Endothelial cell of umbilical vein (primary cell): ENCODE results near the gene FRK. TPM values are rescaled to one million over a fixed set of nuclear protein-coding genes. Genes with fewer than 3 reads are reported as not detected.

Experiments
- BruUV-seq: library from RNA; stranded (reverse); fragments of 400-500 nt; replicated peaks from 2 replicates; lab custom pipeline; 2021; lab: Mats Ljungman, UMichigan
- CTCF ChIA-PET: fragments of 300-600, 350-600 bp; sonication (Branson Sonifier 250); formaldehyde crosslinking; loops from one replicate; lab custom pipeline; 2021; ENCODE audit warnings: antibody characterized with exemption, inconsistent platforms; lab: Charles Lee
- POLR2A ChIA-PET: fragments of 300-600, 350-600 bp; sonication (Branson Sonifier 250); formaldehyde crosslinking; loops from one replicate; lab custom pipeline; 2021; ENCODE audit warnings: antibody characterized with exemption, inconsistent platforms; lab: Charles Lee
- DNase-seq: peaks from one replicate; pipeline ENCODE4 v3.0.0-alpha.2; 2011; ENCODE audit warnings: low read depth, low spot score
- FAIRE-seq: peaks from 2 replicates; lab custom pipeline; 2011; peaks lifted over from hg19 to GRCh38; lab: Jason Lieb, UNC
- H2AFZ ChIP-seq: 2 replicates; pipeline ENCODE4 v1.6.0; 2012; ENCODE audit warnings: low read depth, low read length, control low read depth, inconsistent platforms
- H3K27ac ChIP-seq: 2 replicates; pipeline ENCODE4 v1.5.1; 2011; ENCODE audit warnings: low read depth, mild to moderate bottlenecking, control low read depth, low read length, moderate library complexity; ENCODE audit not compliant: insufficient read depth
- H3K27me3 ChIP-seq, 2 experiments: 2 replicates each; pipeline versions ENCODE4 v1.6.0 to v1.6.1; 2011; ENCODE audit warnings: low read length in 2 of 2, mixed read lengths in 1 of 2; ENCODE audit not compliant: control insufficient read depth in 2 of 2, insufficient read depth in 2 of 2
- H3K36me3 ChIP-seq, 2 experiments: 2 replicates in 1 of 2; 3 replicates in 1 of 2; pipeline ENCODE4 v1.5.1; 2011; ENCODE audit warnings: low read length in 2 of 2, mild to moderate bottlenecking in 1 of 2, moderate library complexity in 1 of 2; ENCODE audit not compliant: control insufficient read depth in 2 of 2, insufficient read depth in 2 of 2; ENCODE audit errors: extremely low read depth in 1 of 2
- H3K4me1 ChIP-seq: 3 replicates; pipeline ENCODE4 v1.5.1; 2011; ENCODE audit warnings: mild to moderate bottlenecking, low read length; ENCODE audit not compliant: control insufficient read depth, insufficient read depth; ENCODE audit errors: extremely low read depth
- H3K4me2 ChIP-seq: 2 replicates; pipeline ENCODE4 v1.6.1; 2011; ENCODE audit warnings: low read length, control low read depth, mixed read lengths; ENCODE audit not compliant: insufficient read depth
- H3K4me3 ChIP-seq, 3 experiments: fragments of 200-600 bp in 1 of 3; sonication (generic), shearing (Covaris generic) in 1 of 3; replicated peaks in 1 of 3; 2 replicates each; pipeline ENCODE4 v1.5.1; 2011 to 2016; ENCODE audit warnings: control low read depth in 3 of 3, low read length in 3 of 3, mild to moderate bottlenecking in 2 of 3, inconsistent platforms in 1 of 3, low read depth in 1 of 3, moderate library complexity in 1 of 3; ENCODE audit not compliant: insufficient read depth in 1 of 3
- H3K79me2 ChIP-seq: 2 replicates; pipeline ENCODE4 v1.6.0; 2012; ENCODE audit warnings: low read length, inconsistent platforms; ENCODE audit not compliant: control insufficient read depth, insufficient read depth
- H3K9ac ChIP-seq: replicated peaks from 2 replicates; pipeline ENCODE3; 2011; ENCODE audit warnings: low read length, control low read depth; ENCODE audit not compliant: insufficient read depth; ENCODE audit errors: extremely low read depth
- H3K9me1 ChIP-seq: replicated peaks from 3 replicates; pipeline ENCODE4 v1.6.0; 2011; ENCODE audit warnings: mild to moderate bottlenecking, low read length; ENCODE audit not compliant: control insufficient read depth, insufficient read depth; ENCODE audit errors: extremely low read depth
- H3K9me3 ChIP-seq: replicated peaks from 2 replicates; pipeline ENCODE4 v1.5.1; 2012; ENCODE audit warnings: low read length, inconsistent platforms; ENCODE audit not compliant: control insufficient read depth, insufficient read depth
- H4K20me1 ChIP-seq: replicated peaks from 2 replicates; pipeline ENCODE3; 2011; ENCODE audit warnings: mild to moderate bottlenecking, low read length; ENCODE audit not compliant: control insufficient read depth, insufficient read depth; ENCODE audit errors: extremely low read depth
- EZH2 ChIP-seq: IDR thresholded peaks from 2 replicates; pipeline ENCODE4 v1.6.1; 2012; ENCODE audit warnings: borderline replicate concordance, low read depth, mild to moderate bottlenecking, moderate library complexity, low read length, inconsistent platforms; ENCODE audit not compliant: severe bottlenecking
- FOS ChIP-seq: IDR thresholded peaks from 2 replicates; pipeline ENCODE4 v1.6.1; 2011; ENCODE audit warnings: mild to moderate bottlenecking, low read length, moderate library complexity, borderline replicate concordance; ENCODE audit not compliant: insufficient read depth
- GATA2 ChIP-seq: IDR thresholded peaks from 2 replicates; pipeline ENCODE4 v1.7.0; 2011; ENCODE audit warnings: low read depth, mild to moderate bottlenecking, moderate library complexity, mixed read lengths, low read length; ENCODE audit not compliant: insufficient read length, insufficient read depth
- JUN ChIP-seq: IDR thresholded peaks from 2 replicates; pipeline ENCODE4 v1.6.1; 2011; ENCODE audit warnings: borderline replicate concordance, low read depth; ENCODE audit not compliant: insufficient read length, insufficient read depth
- MAX ChIP-seq: IDR thresholded peaks from 2 replicates; pipeline ENCODE4 v1.6.1; 2011; ENCODE audit not compliant: insufficient read depth, insufficient read length
- MYC ChIP-seq: IDR thresholded peaks from one replicate; pipeline ENCODE4 v1.6.1; 2011; ENCODE audit warnings: mild to moderate bottlenecking, low read depth, low read length
- POLR2A ChIP-seq: IDR thresholded peaks from 2 replicates; pipeline ENCODE4 v1.6.1; 2012; ENCODE audit warnings: low read depth, mild to moderate bottlenecking, control low read depth, low read length
- POLR2AphosphoS5 ChIP-seq: IDR thresholded peaks from 2 replicates; pipeline ENCODE4 v1.6.1; 2012; ENCODE audit warnings: low read depth, mild to moderate bottlenecking, control low read depth, low read length, moderate library complexity; ENCODE audit not compliant: insufficient read depth
- dilution Hi-C: fragments of 300-500 bp; cut with MboI; formaldehyde crosslinking; loops from one replicate; pipeline ENCODE4 v1.15.0; 2019; ENCODE audit warnings: low sequenced_read_pairs; ENCODE audit not compliant: extremely low pct_ligation_motif_present
- intact Hi-C: fragments of 100-400 bp; cut with micrococcal nuclease; formaldehyde crosslinking; loops from one replicate; pipeline ENCODE4 v1.10.0; 2022
- polyA plus RNA-seq, 4 experiments: library from polyadenylated mRNA; depleted of rRNA in 3 of 4; stranded (reverse) in 3 of 4; unstranded in 1 of 4; fragments of >200 nt; gene quantifications; 2 replicates each; pipeline versions ENCODE4 v1.2.1 to v1.2.3, GENCODE V29; 2011 to 2012; ENCODE audit warnings: missing spikeins in 1 of 4
- total RNA-seq: library from RNA; stranded (reverse); gene quantifications from 2 replicates; pipeline ENCODE4 v1.2.3, GENCODE V29; 2021
- TF ChIP-seq, protein P1 (sequence below), 2 donors: IDR thresholded peaks; 1 replicate in 1 of 2; 2 replicates in 1 of 2; pipeline ENCODE4 v1.5.1; 2011; ENCODE audit warnings: low read length in 2 of 2, mild to moderate bottlenecking in 2 of 2, moderate library complexity in 2 of 2, control low read depth in 1 of 2, inconsistent platforms in 1 of 2, low read depth in 1 of 2; ENCODE audit not compliant: insufficient read depth in 1 of 2; ENCODE audit errors: extremely low read depth in 1 of 2

FRK gene
- total and polyA plus RNA-seq, 2 donors (not counting 3 experiments of a cell fraction or from before 2014, with no cell fraction given) = 0.01 TPM; not detected in 1

DNA sequence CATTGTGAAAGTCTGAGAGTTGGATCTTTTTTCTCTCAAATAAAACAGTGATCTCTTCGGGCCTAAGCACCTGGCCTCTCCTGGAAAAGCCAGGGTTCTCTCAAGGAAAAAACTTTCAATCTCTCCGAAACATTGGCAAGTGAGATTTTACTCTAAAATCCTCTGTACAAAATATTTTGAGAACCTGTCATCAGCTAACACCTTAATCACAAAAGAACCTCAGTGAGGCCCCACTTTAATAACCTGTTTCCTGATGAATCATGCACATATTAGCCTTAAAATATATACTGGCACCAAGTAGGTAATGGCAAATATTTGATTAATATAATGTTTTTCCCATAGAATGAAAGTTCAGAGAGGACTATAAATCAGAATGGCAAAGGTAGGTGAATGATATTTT, 177.9 kb downstream of the FRK start:
- Histone ChIP-seq H4K20me1 (no peaks in the 10 kb centered on the region), H3K4me3 (no peak overlapping the region), H3K27me3 (no peaks in the 10 kb centered on the region), H3K4me1 (no peaks in the 10 kb centered on the region), H3K4me2 (no peak overlapping the region), H3K79me2 (no peaks in the 10 kb centered on the region), H3K9ac (no peak overlapping the region), H2AFZ (no peak overlapping the region), H3K36me3 (no peaks in the 10 kb centered on the region), H3K9me1 (no peaks in the 10 kb centered on the region), H3K9me3 (no peaks in the 10 kb centered on the region), H3K27ac (no peak overlapping the region)
- FAIRE-seq (no peak), DNase-seq (no peak)
- CTCF ChIA-PET = no interaction called here
- TF ChIP-seq, protein P1, sequence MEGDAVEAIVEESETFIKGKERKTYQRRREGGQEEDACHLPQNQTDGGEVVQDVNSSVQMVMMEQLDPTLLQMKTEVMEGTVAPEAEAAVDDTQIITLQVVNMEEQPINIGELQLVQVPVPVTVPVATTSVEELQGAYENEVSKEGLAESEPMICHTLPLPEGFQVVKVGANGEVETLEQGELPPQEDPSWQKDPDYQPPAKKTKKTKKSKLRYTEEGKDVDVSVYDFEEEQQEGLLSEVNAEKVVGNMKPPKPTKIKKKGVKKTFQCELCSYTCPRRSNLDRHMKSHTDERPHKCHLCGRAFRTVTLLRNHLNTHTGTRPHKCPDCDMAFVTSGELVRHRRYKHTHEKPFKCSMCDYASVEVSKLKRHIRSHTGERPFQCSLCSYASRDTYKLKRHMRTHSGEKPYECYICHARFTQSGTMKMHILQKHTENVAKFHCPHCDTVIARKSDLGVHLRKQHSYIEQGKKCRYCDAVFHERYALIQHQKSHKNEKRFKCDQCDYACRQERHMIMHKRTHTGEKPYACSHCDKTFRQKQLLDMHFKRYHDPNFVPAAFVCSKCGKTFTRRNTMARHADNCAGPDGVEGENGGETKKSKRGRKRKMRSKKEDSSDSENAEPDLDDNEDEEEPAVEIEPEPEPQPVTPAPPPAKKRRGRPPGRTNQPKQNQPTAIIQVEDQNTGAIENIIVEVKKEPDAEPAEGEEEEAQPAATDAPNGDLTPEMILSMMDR (IDR thresholded peaks at IDR 0.05; ENCODE audit: extremely low read depth in 1 of 2, insufficient read depth in 1 of 2, low read depth in 1 of 2, low read length in 2 of 2) = no peak
- no peak for TF ChIP-seq GATA2
- no peak for TF ChIP-seq EZH2
- TF ChIP-seq MYC = no peak
- no peak for TF ChIP-seq POLR2AphosphoS5
- no peak for TF ChIP-seq FOS
- TF ChIP-seq MAX = no peak
- no peak for TF ChIP-seq POLR2A
- no peak for TF ChIP-seq JUN
- BruUV-seq = no TSS peak
- dilution Hi-C loops = no loop called here
- intact Hi-C loops = no loop called here
- POLR2A ChIA-PET = no interaction called here
